Choroid plexus epithelial cell (primary cell): ENCODE measurements around the gene PTPRQ.

Source experiments
- DNase-seq: peaks from one replicate; pipeline ENCODE4 v3.0.0-alpha.2; 2010; ENCODE audit warnings: low read depth
- H3K4me3 ChIP-seq: 2 replicates; pipeline ENCODE4 v1.5.1; 2011; ENCODE audit warnings: low read depth, mild to moderate bottlenecking, control low read depth, low read length, moderate library complexity
- CTCF ChIP-seq: conservative IDR thresholded peaks from 2 replicates; pipeline ENCODE4 v1.5.1; 2011; ENCODE audit warnings: low read depth, mild to moderate bottlenecking, control low read depth, inconsistent platforms, low read length, moderate library complexity

PTPRQ gene

GRCh38 chr12:80443974-80444666 lies at the start of gene PTPRQ:
TSS of gene PTPRQ (plus strand) at chr12:80444235. CDS start at chr12:80444346, 111 bp downstream.
- no peak for TF ChIP-seq CTCF
- DNase-seq, result peak; percentile 72
- no peak within 1 kb of the TSS for H3K4me3 ChIP-seq

- no peak for TF ChIP-seq CTCF
- DNase-seq, result peak; percentile 15
- H3K4me3 ChIP-seq, result peak overlapping the region; percentile 56
These were observed 43.5 kb upstream of the PTPRQ start for GRCh38 chr12:80400571-80400991.

- no peak for TF ChIP-seq CTCF
- H3K4me3 ChIP-seq, result no peak overlapping the region
- DNase-seq, result no peak
These were observed 42.8 kb upstream of the PTPRQ start for GRCh38 chr12:80401191-80401590.

- TF ChIP-seq CTCF, result no peak
- DNase-seq, result no peak
- H3K4me3 ChIP-seq, result no peak overlapping the region
These were observed 39.4 kb upstream of the PTPRQ start for GRCh38 chr12:80404629-80405028.

- H3K4me3 ChIP-seq, result no peak overlapping the region
- no peak for TF ChIP-seq CTCF
- DNase-seq, result no peak
These were observed 37.8 kb upstream of the PTPRQ start for GRCh38 chr12:80406253-80406652.

GRCh38 chr12:80411787-80412186 lies 32.2 kb upstream of the PTPRQ start:
- H3K4me3 ChIP-seq, result no peak overlapping the region
- no peak for TF ChIP-seq CTCF

GRCh38 chr12:80412343-80412953 lies 31.6 kb upstream of the PTPRQ start:
- DNase-seq, result peak; percentile 79
- peak; percentile 66 for TF ChIP-seq CTCF
- no peak overlapping the region for H3K4me3 ChIP-seq

More at GRCh38 chr12:80411787-80412186, 32.2 kb upstream of the PTPRQ start:
- no peak for DNase-seq
